HepG2 (cell line): ENCODE measurements around the gene MYCBP2. TPM values are rescaled to one million over a fixed set of nuclear protein-coding genes. Genes with fewer than 3 reads are reported as not detected.

Source experiments
- ATAC-seq: fragments of 200-7000 bp; cut with Tn5 transposase; 3 replicates; pipeline ENCODE4 v1.9.1; 2020; ENCODE audit warnings: mild to moderate bottlenecking, moderate library complexity
- BruUV-seq: library from RNA; stranded (reverse); fragments of 400-500 nt; replicated peaks from 2 replicates; lab custom pipeline; 2021; lab: Mats Ljungman, UMichigan
- CTCF ChIA-PET: fragments of 300-600 bp; formaldehyde crosslinking; extraction: SDS; loops from one replicate; lab custom pipeline; 2021; ENCODE audit warnings: low total read pairs, inconsistent platforms, low intra/inter-chr PET ratio; lab: Yijun Ruan, JAX
- POLR2A ChIA-PET: fragments of 350-600 bp; sonication (Branson Sonifier 250); formaldehyde crosslinking; loops from one replicate; lab custom pipeline; 2020; ENCODE audit warnings: antibody characterized with exemption, inconsistent platforms; lab: Yijun Ruan, JAX
- DNase-seq: peaks from one replicate; pipeline ENCODE4 v3.0.0-alpha.2; 2015; ENCODE audit warnings: low spot score
- FAIRE-seq: peaks from 3 replicates; lab custom pipeline; 2011; peaks lifted over from hg19 to GRCh38; lab: Jason Lieb, UNC
- H2AFZ ChIP-seq: one replicate; pipeline ENCODE4 v1.6.1; 2011; ENCODE audit warnings: low read length, inconsistent platforms
- H3K27ac ChIP-seq: fragments of 300-600 bp; 3 replicates; pipeline ENCODE4 v1.8.0; 2011; ENCODE audit warnings: mixed run types, mild to moderate bottlenecking, mixed read lengths, low read length, inconsistent platforms; ENCODE audit not compliant: insufficient read depth; ENCODE audit errors: extremely low read length
- H3K27me3 ChIP-seq, 2 experiments: fragments of 200-600 bp in 1 of 2; 2 replicates in 1 of 2; 3 replicates in 1 of 2; pipeline versions ENCODE4 v1.6.0 to v1.8.0; 2011; ENCODE audit warnings: low read length in 2 of 2, mild to moderate bottlenecking in 2 of 2, moderate library complexity in 2 of 2, inconsistent platforms in 1 of 2; ENCODE audit not compliant: insufficient read depth in 2 of 2, control insufficient read depth in 1 of 2
- H3K36me3 ChIP-seq, 2 experiments: fragments of 200-600 bp in 1 of 2; replicated peaks in 1 of 2; 2 replicates in 1 of 2; 3 replicates in 1 of 2; pipeline versions ENCODE4 v1.5.1 to v1.8.0; 2011; ENCODE audit warnings: low read length in 2 of 2, inconsistent platforms in 1 of 2; ENCODE audit not compliant: insufficient read depth in 2 of 2, control insufficient read depth in 1 of 2
- H3K4me1 ChIP-seq: 2 replicates; pipeline ENCODE4 v1.5.1; 2012; ENCODE audit warnings: low read length, inconsistent platforms; ENCODE audit not compliant: insufficient read depth
- H3K4me2 ChIP-seq: 2 replicates; pipeline ENCODE4 v1.6.0; 2011; ENCODE audit warnings: low read depth, low read length, inconsistent platforms
- H3K4me3 ChIP-seq, 3 experiments: fragments of 200-600 bp in 1 of 3; sonication (generic), shearing (Covaris generic) in 1 of 3; replicated peaks in 1 of 3; 2 replicates each; pipeline ENCODE4 v1.5.1; 2011 to 2016; ENCODE audit warnings: low read length in 3 of 3, inconsistent platforms in 2 of 3, low read depth in 2 of 3, mild to moderate bottlenecking in 2 of 3, control low read depth in 1 of 3, mixed read lengths in 1 of 3; ENCODE audit not compliant: insufficient read depth in 1 of 3
- H3K79me2 ChIP-seq: one replicate; pipeline ENCODE4 v1.6.1; 2011; ENCODE audit warnings: low read length, inconsistent platforms; ENCODE audit not compliant: insufficient read depth
- H3K9ac ChIP-seq: 2 replicates; pipeline ENCODE4 v1.6.0; 2011; ENCODE audit warnings: mild to moderate bottlenecking, low read depth, low read length, inconsistent platforms; ENCODE audit not compliant: insufficient read depth
- H3K9me3 ChIP-seq: 2 replicates; pipeline ENCODE4 v1.5.1; 2012; ENCODE audit warnings: mild to moderate bottlenecking, low read length
- H4K20me1 ChIP-seq: 2 replicates; pipeline ENCODE4 v1.6.0; 2011; ENCODE audit warnings: inconsistent platforms, mild to moderate bottlenecking, low read length, moderate library complexity; ENCODE audit not compliant: insufficient read depth
- ARHGAP35 ChIP-seq: sonication (generic); formaldehyde crosslinking; IDR thresholded peaks from 2 replicates; pipeline ENCODE4 v1.9.0; 2022; ENCODE audit warnings: mild to moderate bottlenecking, inconsistent platforms, moderate library complexity, missing genetic modification reagents, borderline replicate concordance
- BHLHE40 ChIP-seq: IDR thresholded peaks from 2 replicates; pipeline ENCODE4 v1.6.1; 2011; ENCODE audit warnings: low read length, improper control_type of control experiment
- GABPA ChIP-seq, 2 experiments: IDR thresholded peaks; 2 replicates each; pipeline ENCODE4 v1.6.1; 2011 to 2016; ENCODE audit warnings: low read depth in 2 of 2, low read length in 1 of 2, missing biosample characterization in 1 of 2, missing genetic modification characterization in 1 of 2
- GABPB1 ChIP-seq: IDR thresholded peaks from 2 replicates; pipeline ENCODE4 v1.6.1; 2016; ENCODE audit warnings: mild to moderate bottlenecking, missing genetic modification reagents, moderate library complexity, missing compliant biosample characterization
- GPBP1L1 ChIP-seq: sonication (generic); formaldehyde crosslinking; IDR thresholded peaks from 2 replicates; pipeline ENCODE4 v1.5.0; 2020; ENCODE audit warnings: mild to moderate bottlenecking, missing genetic modification reagents
- HDAC2 ChIP-seq: sonication (generic); formaldehyde crosslinking; IDR thresholded peaks from 2 replicates; pipeline ENCODE4 v1.4.0; 2020; ENCODE audit warnings: missing genetic modification reagents
- MBD4 ChIP-seq: IDR thresholded peaks from 2 replicates; pipeline ENCODE4 v1.6.1; 2012; ENCODE audit warnings: low read length, inconsistent platforms, borderline replicate concordance
- PITX1 ChIP-seq: sonication (generic); formaldehyde crosslinking; IDR thresholded peaks from 2 replicates; pipeline ENCODE4 v1.5.1; 2020; ENCODE audit warnings: mild to moderate bottlenecking, missing genetic modification reagents
- SIN3A ChIP-seq: IDR thresholded peaks from 2 replicates; pipeline ENCODE4 v1.6.1; 2011; ENCODE audit warnings: low read depth, mild to moderate bottlenecking, control low read depth, low read length, borderline replicate concordance
- SMYD3 ChIP-seq: sonication (generic); formaldehyde crosslinking; IDR thresholded peaks from 2 replicates; pipeline ENCODE4 v1.8.1; 2023; ENCODE audit warnings: mild to moderate bottlenecking, missing genetic modification reagents
- TAF15 ChIP-seq: fragments of 200-400 bp; formaldehyde crosslinking; IDR thresholded peaks from one replicate; pipeline ENCODE4 v1.6.1; 2018; ENCODE audit warnings: mild to moderate bottlenecking, low read depth, low read length; ENCODE audit not compliant: poor library complexity, severe bottlenecking
- ZNF777 ChIP-seq: sonication (generic); formaldehyde crosslinking; IDR thresholded peaks from 2 replicates; pipeline ENCODE4 v1.4.0; 2020; ENCODE audit warnings: missing genetic modification reagents
- WGBS: methylation state at CpG from one replicate; pipeline ENCODE4 v1.1.6; 2017; ENCODE audit warnings: low lambda C conversion rate; 5-methylcytosine and 5-hydroxymethylcytosine counted together
- in situ Hi-C: cut with HindIII; loops from 2 replicates; pipeline ENCODE4 v1.10.0; 2017; ENCODE audit warnings: low pct_unique_long_range_greater_than_20kb; ENCODE audit not compliant: extremely low pct_ligation_motif_present
- intact Hi-C: fragments of 100-400 bp; cut with micrococcal nuclease; formaldehyde crosslinking; loops from one replicate; pipeline ENCODE4 v1.10.0; 2022; ENCODE audit not compliant: unreplicated experiment
- polyA plus RNA-seq, 8 experiments: library from polyadenylated mRNA; depleted of rRNA in 3 of 8; stranded (reverse) in 7 of 8; unstranded in 1 of 8; fragments of >200 nt; fragmentation: Illumina TruSeq in 4 of 8; extraction: Trizol in 4 of 8; gene quantifications; 2 replicates each; pipeline versions ENCODE4 v1.2.1 to v1.2.3, GENCODE V29; 2011 to 2016; ENCODE audit warnings: low read depth in 4 of 8, missing spikeins in 1 of 8, mixed read lengths in 1 of 8; ENCODE audit not compliant: insufficient read depth in 1 of 8
- total RNA-seq, 5 experiments: library from RNA; depleted of rRNA; stranded (reverse); fragments of >200 nt; fragmentation: Illumina TruSeq; extraction: Trizol; gene quantifications; 2 replicates each; pipeline ENCODE4 v1.2.3, GENCODE V29; 2016; ENCODE audit warnings: low read depth in 1 of 5
- TF ChIP-seq, protein P1 (sequence below): sonication (generic); formaldehyde crosslinking; IDR thresholded peaks from 2 replicates; pipeline ENCODE4 v1.5.0; 2020; ENCODE audit warnings: missing genetic modification reagents, mild to moderate bottlenecking, borderline replicate concordance
- TF ChIP-seq, protein P2 (sequence below): sonication (generic); formaldehyde crosslinking; IDR thresholded peaks from 2 replicates; pipeline ENCODE4 v1.4.0; 2020; ENCODE audit warnings: missing genetic modification reagents; ENCODE audit errors: not compliant biosample characterization
- TF ChIP-seq, protein P3 (sequence below): sonication (generic); formaldehyde crosslinking; IDR thresholded peaks from 2 replicates; pipeline ENCODE4 v1.8.0; 2023; ENCODE audit warnings: mild to moderate bottlenecking, missing genetic modification reagents

MYCBP2 gene
- total and polyA plus RNA-seq, 2 of the 13 experiments (the other 11 are each of a cell fraction or from before 2014, with no cell fraction given) = 16.3 to 35.3 TPM

GRCh38 chr13:77056382-77056781 is 270.5 kb downstream of the MYCBP2 start:
- no peak for ATAC-seq
- Histone ChIP-seq H3K27me3 (no peaks in the 10 kb centered on the region), H3K4me3 (no peak overlapping the region), H2AFZ (no peak overlapping the region), H3K4me2 (no peak overlapping the region), H4K20me1 (no peaks in the 10 kb centered on the region), H3K9me3 (no peaks in the 10 kb centered on the region), H3K36me3 (peaks cover 2 to 9% of the 10 kb centered on the region in 2 experiments; a peak in 3 of 5 replicates), H3K4me1 (peaks cover 18% of the 10 kb centered on the region), H3K9ac (no peak overlapping the region), H3K27ac (no peak overlapping the region), H3K79me2 (no peaks in the 10 kb centered on the region)
- CTCF ChIA-PET = no interaction called here
- FAIRE-seq = no peak
- no TSS peak for BruUV-seq
- intact Hi-C loops (no loop called here), in situ Hi-C loops (no loop called here)
- 91% methylated on average over 3 of the region's 3 CpGs for WGBS
- TF ChIP-seq TAF15 = no peak
- no peak for TF ChIP-seq BHLHE40
- TF ChIP-seq, protein P1, sequence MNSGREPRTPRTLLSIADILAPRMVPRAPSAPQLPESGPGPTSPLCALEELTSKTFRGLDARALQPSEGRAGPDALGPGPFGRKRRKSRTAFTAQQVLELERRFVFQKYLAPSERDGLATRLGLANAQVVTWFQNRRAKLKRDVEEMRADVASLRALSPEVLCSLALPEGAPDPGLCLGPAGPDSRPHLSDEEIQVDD (CRISPR knock-in tag) = no peak
- POLR2A ChIA-PET = interaction anchor here (2.2 kb wide), 1 partner anchor 30 kb away, joined by 5 read pairs; the partner anchor contains the start of gene FBXL3
- DNase-seq = no peak

DNA sequence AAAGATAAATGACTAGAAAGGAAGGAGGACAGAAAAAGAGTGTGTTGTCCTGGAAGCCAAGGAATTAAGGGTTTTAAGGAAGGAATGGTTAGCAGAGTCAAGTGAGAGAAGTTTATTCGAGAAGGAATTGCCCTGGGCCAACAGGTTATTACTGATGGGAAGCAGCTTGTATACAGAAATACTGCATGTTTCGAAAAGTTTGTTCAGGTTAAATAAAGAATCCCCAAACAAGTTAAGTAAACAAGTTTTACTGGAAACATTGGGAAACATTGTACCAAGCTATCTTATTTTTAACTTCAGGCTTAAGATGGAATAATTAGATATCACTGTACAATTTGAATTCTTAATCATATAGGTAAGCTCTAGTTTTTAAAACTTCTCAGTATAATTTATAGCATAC is 271.7 kb downstream of the MYCBP2 start:
- CTCF ChIA-PET = no interaction called here
- no peaks in the 10 kb centered on the region for H3K27me3 ChIP-seq
- no peaks in the 10 kb centered on the region for H3K79me2 ChIP-seq
- no peak overlapping the region for H2AFZ ChIP-seq
- WGBS = 80% methylated on average over 2 of the region's 2 CpGs
- peaks cover 2 to 16% of the 10 kb centered on the region in 2 experiments; a peak in 3 of 5 replicates for H3K36me3 ChIP-seq
- DNase-seq (no peak), FAIRE-seq (no peak), ATAC-seq (no peak)
- POLR2A ChIA-PET = interaction anchor here (2.2 kb wide), 1 partner anchor 29 kb away, joined by 5 read pairs; the partner anchor contains the start of gene FBXL3
- no peaks in the 10 kb centered on the region for H3K9me3 ChIP-seq
- no peak overlapping the region for H3K4me2 ChIP-seq
- no peaks in the 10 kb centered on the region for H4K20me1 ChIP-seq
- H3K4me3 ChIP-seq = no peak overlapping the region
- H3K4me1 ChIP-seq = peaks cover 12% of the 10 kb centered on the region; the same call in 1 of the 2 replicates
- no peak overlapping the region for H3K9ac ChIP-seq
- no peak overlapping the region for H3K27ac ChIP-seq
- no TSS peak for BruUV-seq
- in situ Hi-C loops (no loop called here), intact Hi-C loops (no loop called here)
- no peak for TF ChIP-seq ARHGAP35 (CRISPR knock-in tag)
- no peak for TF ChIP-seq MBD4
- TF ChIP-seq ZNF777 (CRISPR knock-in tag) = no peak
- no peak for TF ChIP-seq PITX1 (CRISPR knock-in tag)
- TF ChIP-seq SMYD3 (CRISPR knock-in tag) = no peak
- no peak for TF ChIP-seq SIN3A
- TF ChIP-seq, protein P2, sequence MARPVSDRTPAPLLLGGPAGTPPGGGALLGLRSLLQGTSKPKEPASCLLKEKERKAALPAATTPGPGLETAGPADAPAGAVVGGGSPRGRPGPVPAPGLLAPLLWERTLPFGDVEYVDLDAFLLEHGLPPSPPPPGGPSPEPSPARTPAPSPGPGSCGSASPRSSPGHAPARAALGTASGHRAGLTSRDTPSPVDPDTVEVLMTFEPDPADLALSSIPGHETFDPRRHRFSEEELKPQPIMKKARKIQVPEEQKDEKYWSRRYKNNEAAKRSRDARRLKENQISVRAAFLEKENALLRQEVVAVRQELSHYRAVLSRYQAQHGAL = no peak
- TF ChIP-seq, protein P3, sequence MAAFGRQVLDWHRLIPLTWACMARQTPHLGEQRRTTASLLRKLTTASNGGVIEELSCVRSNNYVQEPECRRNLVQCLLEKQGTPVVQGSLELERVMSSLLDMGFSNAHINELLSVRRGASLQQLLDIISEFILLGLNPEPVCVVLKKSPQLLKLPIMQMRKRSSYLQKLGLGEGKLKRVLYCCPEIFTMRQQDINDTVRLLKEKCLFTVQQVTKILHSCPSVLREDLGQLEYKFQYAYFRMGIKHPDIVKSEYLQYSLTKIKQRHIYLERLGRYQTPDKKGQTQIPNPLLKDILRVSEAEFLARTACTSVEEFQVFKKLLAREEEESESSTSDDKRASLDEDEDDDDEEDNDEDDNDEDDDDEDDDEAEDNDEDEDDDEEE (CRISPR knock-in tag) = no peak
- TF ChIP-seq GPBP1L1 (CRISPR knock-in tag) = no peak
- TF ChIP-seq GABPA (IDR thresholded peaks at IDR 0.05; ENCODE audit: low read depth, low read length) = no peak
- TF ChIP-seq GABPA (CRISPR knock-in tag; IDR thresholded peaks at IDR 0.05; ENCODE audit: low read depth) = no peak
- TF ChIP-seq HDAC2 (CRISPR knock-in tag) = no peak
- no peak for TF ChIP-seq GABPB1
